NCI-H524 treated with DMSO at 0.1 percent for 48 hours (cell line): ENCODE results near the gene CXCR1.
"Not testable (repeated sequence)": the region's sequence is repeated elsewhere in the genome, so short reads cannot be mapped to it uniquely, and the experiment has no call there.

Experiments
- DNase-seq: peaks from one replicate; lab custom pipeline; 2025; lab: John Stamatoyannopoulos, UW

CXCR1 gene

GRCh38 chr2:218161644-218162043, 5.1 kb downstream of the CXCR1 start:
- DNase-seq, result no peak

GRCh38 chr2:218155953-218156479, 10.7 kb downstream of the CXCR1 start:
- DNase-seq, result no peak

GRCh38 chr2:218152777-218153176, 14.0 kb downstream of the CXCR1 start:
- no peak for DNase-seq

GRCh38 chr2:218152172-218152571, 14.6 kb downstream of the CXCR1 start:
- no peak for DNase-seq

- no peak for DNase-seq
These were observed 16.8 kb downstream of the CXCR1 start for GRCh38 chr2:218149848-218150440.

- DNase-seq, result no peak
These were observed 17.7 kb downstream of the CXCR1 start for GRCh38 chr2:218149098-218149497.

- no peak for DNase-seq
These were observed 20.7 kb downstream of the CXCR1 start for GRCh38 chr2:218146056-218146455.

- DNase-seq, result no peak
These were observed 21.6 kb downstream of the CXCR1 start for GRCh38 chr2:218145124-218145523.

- DNase-seq, result no peak
These were observed 28.7 kb downstream of the CXCR1 start for GRCh38 chr2:218138047-218138446.

- DNase-seq, result no peak
These were observed 29.2 kb downstream of the CXCR1 start for GRCh38 chr2:218137514-218137913.

- no peak for DNase-seq
These were observed 35.9 kb downstream of the CXCR1 start for GRCh38 chr2:218130822-218131221.

- no peak for DNase-seq
These were observed 36.4 kb downstream of the CXCR1 start for GRCh38 chr2:218130377-218130776.

- no peak for DNase-seq
These were observed 37.2 kb downstream of the CXCR1 start for GRCh38 chr2:218129458-218130135.

- no peak for DNase-seq
These were observed 37.8 kb downstream of the CXCR1 start for GRCh38 chr2:218128781-218129457.

GRCh38 chr2:218127929-218128455, 38.8 kb downstream of the CXCR1 start:
- DNase-seq, result no peak

- no peak for DNase-seq
These were observed 41.1 kb downstream of the CXCR1 start, which contains the start of gene CXCR2 for GRCh38 chr2:218125626-218126080. Gene CXCR2, plus strand, starts transcription at chr2:218126028. Its CDS starts 8,774 bp downstream, at chr2:218134802.

- DNase-seq, result no peak
These were observed 41.7 kb downstream of the CXCR1 start for GRCh38 chr2:218125095-218125494.

GRCh38 chr2:218123986-218124385, 42.8 kb downstream of the CXCR1 start:
- no peak for DNase-seq

GRCh38 chr2:218122286-218122685, 44.5 kb downstream of the CXCR1 start:
- DNase-seq, result not testable (repeated sequence)

- DNase-seq, result not testable (repeated sequence)
These were observed 45.0 kb downstream of the CXCR1 start for GRCh38 chr2:218121789-218122188.
